Body of pancreas (tissue), 4 donors: ENCODE results near the gene CSF2RB.

Experiments used
- POLR2A ChIP-seq, 3 donors: fragments of 450-650 bp; IDR thresholded peaks; one replicate each; pipeline ENCODE4 v1.6.1; 2016; ENCODE audit warnings: antibody characterized with exemption in 3 of 3, mild to moderate bottlenecking in 2 of 3
- TF ChIP-seq, protein P1 (sequence below), 7 experiments: fragments of 450-650 bp in 4 of 7; fragments of 200-600 bp in 3 of 7; sonication (generic) in 3 of 7; IDR thresholded peaks; one replicate each; pipeline ENCODE4 v1.5.1; 2016 to 2019; ENCODE audit warnings: antibody characterized with exemption in 7 of 7

DNA sequence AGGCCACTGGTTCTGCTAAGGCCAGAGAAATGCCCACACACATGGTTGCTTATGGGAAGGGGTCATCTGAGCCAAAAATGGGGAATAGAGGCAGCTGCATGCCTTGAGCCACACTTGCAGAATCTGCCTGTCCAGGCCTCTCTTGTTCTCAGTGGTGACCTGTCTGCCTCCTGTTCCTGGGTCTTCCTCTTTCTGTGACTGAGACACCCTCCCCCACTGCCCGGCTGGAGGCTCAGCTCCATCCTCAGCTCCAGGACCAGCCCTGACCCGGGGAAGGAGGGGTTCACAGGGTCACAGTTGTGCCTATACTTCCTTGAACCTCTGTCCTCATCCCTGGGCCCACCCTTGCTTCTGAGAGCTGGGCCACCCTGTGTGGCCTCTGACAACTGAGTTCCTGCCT, 52.3 kb downstream of the CSF2RB start:
- TF ChIP-seq POLR2A (IDR thresholded peaks at IDR 0.05): no peak
- TF ChIP-seq, protein P1, sequence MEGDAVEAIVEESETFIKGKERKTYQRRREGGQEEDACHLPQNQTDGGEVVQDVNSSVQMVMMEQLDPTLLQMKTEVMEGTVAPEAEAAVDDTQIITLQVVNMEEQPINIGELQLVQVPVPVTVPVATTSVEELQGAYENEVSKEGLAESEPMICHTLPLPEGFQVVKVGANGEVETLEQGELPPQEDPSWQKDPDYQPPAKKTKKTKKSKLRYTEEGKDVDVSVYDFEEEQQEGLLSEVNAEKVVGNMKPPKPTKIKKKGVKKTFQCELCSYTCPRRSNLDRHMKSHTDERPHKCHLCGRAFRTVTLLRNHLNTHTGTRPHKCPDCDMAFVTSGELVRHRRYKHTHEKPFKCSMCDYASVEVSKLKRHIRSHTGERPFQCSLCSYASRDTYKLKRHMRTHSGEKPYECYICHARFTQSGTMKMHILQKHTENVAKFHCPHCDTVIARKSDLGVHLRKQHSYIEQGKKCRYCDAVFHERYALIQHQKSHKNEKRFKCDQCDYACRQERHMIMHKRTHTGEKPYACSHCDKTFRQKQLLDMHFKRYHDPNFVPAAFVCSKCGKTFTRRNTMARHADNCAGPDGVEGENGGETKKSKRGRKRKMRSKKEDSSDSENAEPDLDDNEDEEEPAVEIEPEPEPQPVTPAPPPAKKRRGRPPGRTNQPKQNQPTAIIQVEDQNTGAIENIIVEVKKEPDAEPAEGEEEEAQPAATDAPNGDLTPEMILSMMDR (IDR thresholded peaks at IDR 0.05): no peak
